Osteoblast (primary cell): ENCODE results near the gene CRTC2. TPM values are rescaled to one million over a fixed set of nuclear protein-coding genes. Genes with fewer than 3 reads are reported as not detected.

Experiments
- DNase-seq: peaks from one replicate; pipeline ENCODE4 v3.0.0; 2011; ENCODE audit warnings: low spot score, mixed read lengths; ENCODE audit not compliant: insufficient read length; ENCODE audit errors: missing footprints
- H2AFZ ChIP-seq: 2 replicates; pipeline ENCODE4 v1.6.0; 2011; ENCODE audit warnings: mild to moderate bottlenecking, low read length
- H3K27ac ChIP-seq: 2 replicates; pipeline ENCODE4 v1.5.1; 2011; ENCODE audit warnings: mild to moderate bottlenecking, low read depth, low read length, moderate library complexity
- H3K27me3 ChIP-seq: 2 replicates; pipeline ENCODE4 v1.6.0; 2012; ENCODE audit warnings: mild to moderate bottlenecking, control low read depth, inconsistent platforms, low read length, moderate library complexity; ENCODE audit not compliant: insufficient read depth
- H3K36me3 ChIP-seq: 2 replicates; pipeline ENCODE4 v1.5.1; 2011; ENCODE audit warnings: mild to moderate bottlenecking, low read length, control low read depth, moderate library complexity; ENCODE audit not compliant: insufficient read depth
- H3K4me1 ChIP-seq: 2 replicates; pipeline ENCODE4 v1.5.1; 2011; ENCODE audit warnings: mild to moderate bottlenecking, low read length, control low read depth, moderate library complexity; ENCODE audit not compliant: insufficient read depth
- H3K4me2 ChIP-seq: 2 replicates; pipeline ENCODE4 v1.6.0; 2011; ENCODE audit warnings: mild to moderate bottlenecking, low read length; ENCODE audit not compliant: insufficient read depth
- H3K4me3 ChIP-seq: fragments of 200-600 bp; sonication (generic); 3 replicates; pipeline ENCODE4 v1.5.1; 2012; ENCODE audit warnings: mild to moderate bottlenecking, low read length, inconsistent platforms; ENCODE audit not compliant: insufficient read depth
- H3K79me2 ChIP-seq: 2 replicates; pipeline ENCODE4 v1.6.0; 2012; ENCODE audit warnings: mild to moderate bottlenecking, low read length, control low read depth, inconsistent platforms; ENCODE audit not compliant: insufficient read depth
- H3K9me3 ChIP-seq: 2 replicates; pipeline ENCODE4 v1.5.1; 2011; ENCODE audit warnings: low read depth, low read length, control low read depth
- H4K20me1 ChIP-seq: 2 replicates; pipeline ENCODE4 v1.6.0; 2012; ENCODE audit warnings: mild to moderate bottlenecking, low read length, control low read depth; ENCODE audit not compliant: insufficient read depth
- total RNA-seq: library from RNA; depleted of rRNA; stranded (reverse); fragments of >200 nt; gene quantifications from 2 replicates; pipeline ENCODE4 v1.2.3, GENCODE V29; 2012
- TF ChIP-seq, protein P1 (sequence below): IDR thresholded peaks from 2 replicates; pipeline ENCODE4 v1.5.1; 2011; ENCODE audit warnings: mild to moderate bottlenecking, low read depth, low read length, moderate library complexity; ENCODE audit errors: extremely low read depth

CRTC2 gene
- total RNA-seq, 1 donor, result 4.7 TPM

DNA sequence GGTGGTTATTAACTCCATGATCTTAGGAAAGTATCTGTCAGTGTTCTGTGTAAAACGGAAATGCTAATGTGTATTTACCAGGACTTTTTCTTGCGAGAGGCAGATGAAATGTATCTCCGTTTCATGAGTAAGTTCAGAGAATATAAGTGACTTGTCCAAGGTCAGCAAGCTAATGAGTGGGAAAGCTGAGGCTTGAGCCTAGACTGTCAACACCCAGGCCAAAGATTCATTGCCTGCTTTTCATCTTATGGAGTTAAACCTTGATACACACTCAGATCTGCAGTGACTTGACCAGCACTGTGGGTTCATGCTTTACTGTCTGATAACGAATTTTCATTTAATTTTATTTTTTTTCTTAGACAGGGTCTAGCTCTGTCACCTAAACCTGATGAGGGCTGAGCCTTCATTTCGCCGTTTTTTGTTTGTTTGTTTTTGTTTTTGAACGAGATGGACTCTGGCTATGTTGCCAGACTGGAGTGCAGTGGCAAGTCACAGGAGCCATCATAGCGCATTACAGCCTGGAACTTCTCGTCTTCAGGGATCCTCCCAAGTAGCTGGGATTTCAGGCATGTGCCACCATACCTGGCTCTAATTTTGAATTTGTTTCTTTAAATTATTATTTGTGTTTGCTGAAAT, 20.0 kb upstream of the CRTC2 start:
- Histone ChIP-seq H2AFZ (peak overlapping the region; percentile 97), H3K36me3 (peaks cover 61% of the 10 kb centered on the region), H3K79me2 (peaks cover 30% of the 10 kb centered on the region)

DNA sequence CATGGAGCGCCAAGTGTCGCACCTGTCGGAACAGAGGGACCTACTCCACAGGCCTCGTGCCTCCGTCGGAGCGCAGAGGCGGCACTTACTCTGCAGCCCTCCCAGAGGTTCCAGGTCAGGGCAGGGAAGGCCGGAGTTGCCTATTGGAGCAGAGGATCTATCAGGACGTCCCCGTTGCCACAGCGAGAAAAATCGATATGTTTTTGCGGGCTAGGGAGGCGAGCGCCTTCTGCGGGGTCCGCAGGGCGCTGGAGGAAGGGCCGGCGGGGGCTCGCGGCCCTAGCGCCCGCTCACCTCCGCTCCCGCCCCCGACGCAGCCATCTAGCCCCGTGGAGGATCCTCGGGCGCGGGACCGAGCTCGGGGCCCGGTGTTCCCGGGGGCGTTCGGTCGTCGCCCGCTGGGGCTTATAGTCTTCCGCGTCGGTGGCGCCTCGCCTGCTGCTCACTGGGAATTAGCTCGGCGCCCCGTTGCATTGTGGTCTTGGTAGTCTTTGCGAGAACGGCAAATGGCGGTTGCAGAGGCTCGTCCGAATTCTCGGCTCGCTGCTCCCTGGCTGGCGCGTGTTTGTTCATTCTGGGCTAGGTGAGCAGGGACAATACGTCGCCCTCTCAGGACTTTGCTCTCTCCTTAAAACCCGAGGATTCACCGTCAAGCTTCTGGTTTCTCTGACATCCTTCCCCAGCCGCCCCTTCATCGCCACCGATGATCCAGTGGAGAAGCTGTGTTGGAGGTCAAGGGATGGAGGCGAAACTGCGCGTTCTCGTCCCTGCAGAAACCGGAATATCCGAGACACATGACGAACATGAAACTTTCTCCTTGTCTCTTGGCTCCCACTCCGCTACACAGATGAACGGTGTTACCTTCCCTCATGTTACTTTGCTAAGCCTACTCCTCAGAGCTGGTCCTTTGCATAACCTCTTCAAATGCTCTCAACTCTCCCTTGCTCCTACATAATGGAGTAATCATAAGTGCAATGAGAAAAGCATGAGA, 19.1 kb upstream of the CRTC2 start, which contains the start of gene JTB:
JTB (minus strand) TSS at position 425 of the 991 bp plus-strand sequence; CDS start at position 3, 422 bp downstream.
- Histone ChIP-seq H3K9me3 (no peaks in the 10 kb centered on the region), H3K4me1 (peaks cover 25% of the 10 kb centered on the region), H3K79me2 (peaks cover 26% of the 10 kb centered on the region), H4K20me1 (no peaks in the 10 kb centered on the region), H2AFZ (peak within 1 kb of the TSS; percentile 97), H3K27me3 (no peaks in the 10 kb centered on the region), H3K4me2 (peak within 1 kb of the TSS; percentile 99), H3K4me3 (peak within 1 kb of the TSS; percentile 97), H3K36me3 (peaks cover 58% of the 10 kb centered on the region), H3K27ac (peak within 1 kb of the TSS; percentile 70)
- TF ChIP-seq, protein P1, sequence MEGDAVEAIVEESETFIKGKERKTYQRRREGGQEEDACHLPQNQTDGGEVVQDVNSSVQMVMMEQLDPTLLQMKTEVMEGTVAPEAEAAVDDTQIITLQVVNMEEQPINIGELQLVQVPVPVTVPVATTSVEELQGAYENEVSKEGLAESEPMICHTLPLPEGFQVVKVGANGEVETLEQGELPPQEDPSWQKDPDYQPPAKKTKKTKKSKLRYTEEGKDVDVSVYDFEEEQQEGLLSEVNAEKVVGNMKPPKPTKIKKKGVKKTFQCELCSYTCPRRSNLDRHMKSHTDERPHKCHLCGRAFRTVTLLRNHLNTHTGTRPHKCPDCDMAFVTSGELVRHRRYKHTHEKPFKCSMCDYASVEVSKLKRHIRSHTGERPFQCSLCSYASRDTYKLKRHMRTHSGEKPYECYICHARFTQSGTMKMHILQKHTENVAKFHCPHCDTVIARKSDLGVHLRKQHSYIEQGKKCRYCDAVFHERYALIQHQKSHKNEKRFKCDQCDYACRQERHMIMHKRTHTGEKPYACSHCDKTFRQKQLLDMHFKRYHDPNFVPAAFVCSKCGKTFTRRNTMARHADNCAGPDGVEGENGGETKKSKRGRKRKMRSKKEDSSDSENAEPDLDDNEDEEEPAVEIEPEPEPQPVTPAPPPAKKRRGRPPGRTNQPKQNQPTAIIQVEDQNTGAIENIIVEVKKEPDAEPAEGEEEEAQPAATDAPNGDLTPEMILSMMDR, result no peak
- peak; percentile 96 for DNase-seq

More for the DNA sequence above, 20.0 kb upstream of the CRTC2 start:
- no peaks in the 10 kb centered on the region for H4K20me1 ChIP-seq
- H3K4me3 ChIP-seq, result peak overlapping the region; percentile 97
- peaks cover 25% of the 10 kb centered on the region for H3K4me1 ChIP-seq
- peak overlapping the region; percentile 99 for H3K4me2 ChIP-seq
- H3K27me3 ChIP-seq, result no peaks in the 10 kb centered on the region
- DNase-seq, result peak; percentile 62
- TF ChIP-seq, protein P1, result no peak
- peak overlapping the region; percentile 70 for H3K27ac ChIP-seq
- H3K9me3 ChIP-seq, result no peaks in the 10 kb centered on the region

DNA sequence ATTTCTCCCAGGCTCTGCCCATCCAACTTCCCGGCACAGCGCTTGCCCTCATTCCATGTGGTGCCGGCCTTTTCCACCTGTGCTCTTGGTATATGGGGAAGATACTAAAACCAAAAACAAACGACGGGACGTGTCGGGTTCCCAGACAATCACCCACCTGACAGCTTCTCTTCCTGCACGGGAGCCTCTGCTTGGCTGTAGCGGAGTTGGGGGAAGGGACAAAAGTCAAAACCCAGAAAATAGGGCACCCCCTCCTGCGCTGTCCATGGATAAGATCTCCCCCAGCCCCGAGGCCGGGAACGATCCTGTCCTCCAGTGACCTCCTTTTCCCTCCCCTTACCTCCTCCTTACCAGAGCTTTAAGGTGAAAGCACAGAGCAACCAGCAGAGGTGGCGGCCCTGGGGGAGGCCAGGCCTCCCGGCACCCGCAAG, 18.4 kb upstream of the CRTC2 start:
- H3K4me1 ChIP-seq, result peaks cover 25% of the 10 kb centered on the region
- DNase-seq, result no peak
- TF ChIP-seq, protein P1, result no peak
- no peaks in the 10 kb centered on the region for H3K9me3 ChIP-seq
- peak overlapping the region; percentile 84 for H2AFZ ChIP-seq
- peaks cover 26% of the 10 kb centered on the region for H3K79me2 ChIP-seq
- H3K36me3 ChIP-seq, result peaks cover 52% of the 10 kb centered on the region
- H3K4me3 ChIP-seq, result peak overlapping the region; percentile 97
- H4K20me1 ChIP-seq, result no peaks in the 10 kb centered on the region
- no peaks in the 10 kb centered on the region for H3K27me3 ChIP-seq
- peak overlapping the region; percentile 99 for H3K4me2 ChIP-seq
- H3K27ac ChIP-seq, result peak overlapping the region; percentile 70
